Stimulated activated CD4-positive, alpha-beta T cell treated with anti-CD3 and anti-CD28 coated beads, Interleukin-4, amount 100 ng/mL, for 1 hour (primary cell): ENCODE measurements around the gene TMEM44.
"Not testable (repeated sequence)": the region's sequence is repeated elsewhere in the genome, so short reads cannot be mapped to it uniquely, and the experiment has no call there.

Source experiments
- DNase-seq: peaks from one replicate; pipeline ENCODE4 v3.0.0-alpha.2; 2020

Gene TMEM44

DNA sequence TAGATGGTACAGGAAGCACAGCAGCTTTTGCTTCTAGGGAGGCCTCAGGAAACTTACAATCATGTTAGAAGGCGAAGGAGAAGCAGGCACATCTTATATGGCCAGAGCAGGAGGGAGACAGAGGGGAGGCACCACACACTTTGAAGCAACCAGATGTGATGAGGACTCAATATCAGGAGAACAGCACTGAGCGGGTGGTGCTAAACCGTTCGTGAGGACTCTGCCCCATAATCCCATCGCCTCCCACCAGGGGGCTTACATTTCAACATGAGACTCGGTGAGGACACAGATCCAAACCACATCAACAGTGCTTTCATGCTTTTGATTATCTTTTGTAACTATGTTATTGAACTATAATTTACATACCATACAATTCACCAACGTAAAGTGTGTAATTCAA lies 7.6 kb upstream of the TMEM44 start:
- peak; percentile 38 for DNase-seq

DNA sequence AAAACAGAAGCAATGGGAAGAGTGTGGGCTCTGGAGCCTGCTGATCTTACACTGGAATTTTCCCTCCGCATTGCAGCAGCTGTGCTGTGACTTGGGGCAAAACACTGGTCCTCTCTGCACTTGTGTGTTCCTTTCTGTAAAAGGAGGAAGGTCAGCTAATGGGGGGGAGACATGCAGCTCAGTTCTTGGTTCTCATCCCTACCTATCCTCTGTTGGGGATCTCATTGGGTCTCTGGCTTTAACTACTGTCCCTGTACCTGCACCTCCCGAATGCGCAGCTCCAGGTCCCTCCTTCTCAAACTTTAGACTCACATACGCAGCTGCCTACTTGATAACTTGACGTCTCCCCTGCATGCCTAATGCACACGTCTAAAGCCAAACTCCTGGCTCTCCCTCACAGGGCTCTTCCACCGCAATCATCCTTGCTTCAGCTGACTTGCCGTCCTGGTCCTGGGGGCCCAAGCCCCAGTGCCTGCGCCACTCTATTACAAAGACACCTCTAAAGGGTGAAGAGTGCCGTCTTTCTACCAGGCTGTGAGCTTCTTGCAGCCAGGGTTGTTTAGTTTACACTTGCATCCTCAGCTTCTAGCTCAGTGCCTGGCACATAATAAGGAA lies 5.9 kb upstream of the TMEM44 start:
- DNase-seq, result no peak

DNA sequence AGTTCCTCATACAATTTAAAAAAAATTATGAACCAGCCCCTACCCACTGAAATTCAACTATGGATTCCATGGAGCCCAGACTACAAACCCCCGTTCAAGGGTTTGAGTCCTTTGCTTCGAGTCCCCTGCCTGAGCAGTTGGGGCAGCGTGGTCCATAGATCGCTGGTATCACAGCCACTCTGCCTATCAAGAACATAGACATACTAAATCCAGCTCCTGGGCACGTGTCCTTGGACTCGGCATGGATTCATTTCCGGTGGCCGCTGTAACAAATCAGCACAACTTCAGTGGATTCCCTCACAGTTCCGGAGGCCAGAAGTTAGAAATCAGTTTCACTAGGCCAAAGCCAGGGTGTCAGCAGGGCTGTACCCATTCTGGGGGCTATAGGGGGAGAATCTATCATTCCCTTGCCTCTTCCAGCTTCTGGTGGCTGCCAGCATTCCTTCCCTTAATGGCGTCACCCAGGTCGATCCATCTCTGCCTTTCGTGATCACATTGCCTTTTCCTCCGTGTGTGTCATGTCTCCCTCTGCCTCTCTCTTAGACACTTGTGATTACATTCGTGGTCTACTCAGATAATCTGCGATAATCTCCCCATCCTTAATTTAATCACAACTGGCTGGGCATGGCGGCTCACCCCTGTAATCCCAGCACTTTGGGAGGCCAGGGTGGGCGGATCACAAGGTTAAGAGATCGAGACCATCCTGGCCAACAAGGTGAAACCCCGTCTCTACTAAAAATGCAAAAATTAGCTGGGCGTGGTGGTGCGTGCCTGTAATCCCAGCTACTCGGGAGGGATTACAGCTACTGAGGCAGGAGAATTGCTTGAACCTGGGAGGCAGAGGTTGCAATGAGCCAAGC lies 4.6 kb upstream of the TMEM44 start:
- no peak for DNase-seq

DNA sequence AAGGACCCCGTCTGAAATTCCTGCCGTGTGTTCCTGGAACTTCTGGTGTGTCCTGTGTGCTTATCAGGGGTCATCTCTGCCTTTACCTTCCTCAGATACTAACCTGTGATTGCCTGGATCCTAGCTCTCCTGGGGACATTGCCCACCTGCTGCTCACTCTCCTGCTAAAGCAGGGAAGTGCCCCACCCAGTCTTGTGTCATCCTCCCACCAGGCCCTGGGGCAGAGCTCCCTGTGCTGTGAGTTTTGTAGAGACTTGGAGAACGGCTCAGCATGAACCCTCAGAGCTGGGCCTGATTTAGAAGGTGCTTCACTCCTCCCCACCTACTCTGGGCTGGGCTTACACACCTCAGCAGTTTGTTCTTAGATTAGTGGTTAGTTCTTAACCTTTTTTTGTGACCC lies 3.8 kb upstream of the TMEM44 start:
- DNase-seq, result no peak

DNA sequence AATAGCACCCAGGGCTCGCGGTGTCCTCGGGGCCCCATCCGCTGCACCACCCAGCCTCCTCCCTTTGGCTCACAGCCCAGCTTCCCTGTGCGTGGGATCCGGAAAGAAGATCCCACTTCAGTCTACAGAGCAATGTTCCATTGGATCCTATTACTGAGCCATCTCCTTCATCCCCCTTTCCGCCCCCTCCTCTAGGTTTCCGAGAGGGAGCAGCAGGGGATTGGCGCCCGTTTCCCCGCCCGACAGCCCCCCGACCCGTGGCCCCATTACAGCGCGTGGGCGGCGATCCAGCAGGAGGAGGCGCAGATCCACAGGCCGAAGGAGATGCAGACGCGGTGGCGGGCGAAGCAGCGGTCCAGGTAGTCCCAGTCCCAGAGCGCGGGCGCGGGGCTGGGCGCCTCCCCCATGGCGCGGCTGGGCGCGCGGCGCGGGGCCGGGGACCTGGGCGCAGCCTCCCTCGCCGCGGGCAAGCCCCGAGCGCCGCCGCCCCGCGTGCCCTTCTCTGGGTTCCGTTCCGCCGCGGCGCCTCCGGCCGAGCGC lies 340 bp downstream of the TMEM44 start:
- DNase-seq, result no peak

DNA sequence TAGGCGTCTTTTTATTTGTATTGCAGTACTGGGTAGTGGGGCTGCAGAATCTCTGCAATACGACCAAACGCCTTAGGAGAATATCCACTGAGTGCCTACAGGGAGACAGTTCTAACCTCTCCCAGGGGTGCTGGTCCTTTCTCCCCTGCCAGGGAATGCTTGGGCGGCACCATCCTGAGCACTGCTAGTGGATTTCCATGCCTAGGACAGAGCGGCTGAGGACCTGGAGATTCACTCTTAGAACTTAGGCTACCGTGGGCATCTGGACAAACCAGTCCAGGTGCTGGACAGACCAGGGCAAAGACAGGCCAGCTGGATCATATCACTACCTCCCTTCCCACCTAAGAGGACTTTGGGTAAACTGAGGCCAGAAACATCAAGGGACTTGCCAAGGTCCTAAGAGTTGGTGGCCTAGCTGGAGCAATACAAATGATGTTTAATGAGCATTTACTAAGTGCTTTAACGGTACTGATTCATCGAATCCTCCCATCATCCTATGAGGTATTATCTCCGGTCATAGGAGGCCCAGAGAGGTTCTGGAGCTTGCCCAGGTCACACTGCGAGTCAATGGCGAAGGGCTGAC lies 902 bp downstream of the TMEM44 start:
- no peak for DNase-seq

DNA sequence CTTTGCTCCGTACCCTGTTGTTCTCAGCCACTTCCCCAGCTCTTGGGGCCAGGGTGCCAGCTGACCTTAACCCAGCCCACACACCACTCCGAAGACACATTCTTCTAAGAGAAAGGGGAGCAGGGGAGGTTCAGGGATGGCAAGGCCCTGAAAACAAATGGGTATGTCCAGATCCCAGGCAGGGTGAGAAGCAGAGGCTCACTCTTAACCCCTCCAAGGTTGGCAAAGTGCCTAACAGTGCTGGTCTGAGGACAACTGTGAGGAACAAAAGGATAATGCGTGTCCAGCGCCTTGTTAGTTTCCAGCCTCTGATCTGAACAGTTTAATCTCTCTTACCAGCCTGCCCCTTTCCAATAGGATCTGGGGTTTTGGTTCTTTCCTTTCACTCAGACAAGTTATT lies 1.5 kb downstream of the TMEM44 start:
- DNase-seq, result no peak

DNA sequence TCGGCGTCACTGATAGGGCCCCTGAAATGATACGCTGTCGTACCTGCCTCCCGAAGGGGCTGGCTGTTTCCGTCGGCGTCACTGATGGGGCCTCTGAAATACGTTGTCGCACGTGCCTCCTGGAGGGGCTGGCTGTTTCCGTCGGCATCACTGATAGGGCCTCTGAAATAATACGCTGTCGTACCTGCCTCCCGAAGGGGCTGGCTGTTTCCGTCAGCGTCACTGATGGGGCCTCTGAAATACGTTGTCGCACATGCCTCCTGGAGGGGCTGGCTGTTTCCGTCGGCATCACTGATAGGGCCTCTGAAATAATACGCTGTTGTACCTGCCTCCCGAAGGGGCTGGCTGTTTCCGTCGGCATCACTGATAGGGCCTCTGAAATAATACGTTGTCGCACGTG lies 2.5 kb downstream of the TMEM44 start:
- DNase-seq, result not testable (repeated sequence)

DNA sequence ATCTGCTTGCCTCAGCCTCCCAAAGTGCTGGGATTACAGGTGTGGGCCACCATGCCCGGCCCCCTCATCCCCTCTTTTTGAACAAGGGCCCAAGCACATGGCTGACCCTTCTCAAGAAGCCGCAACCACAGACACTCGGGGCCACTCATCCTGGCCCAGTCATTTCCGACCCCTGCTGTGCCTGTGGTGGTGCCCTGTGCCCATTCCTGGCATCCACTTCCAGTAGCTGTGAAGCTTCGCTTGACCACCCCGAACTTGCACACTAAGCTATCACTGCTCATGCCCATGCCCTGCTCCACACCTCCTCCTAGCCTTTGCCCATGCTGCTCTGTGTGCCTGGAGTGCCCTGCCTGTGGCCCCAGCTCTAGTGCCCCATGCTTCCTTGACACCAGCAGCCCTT lies 8.3 kb downstream of the TMEM44 start:
- no peak for DNase-seq

DNA sequence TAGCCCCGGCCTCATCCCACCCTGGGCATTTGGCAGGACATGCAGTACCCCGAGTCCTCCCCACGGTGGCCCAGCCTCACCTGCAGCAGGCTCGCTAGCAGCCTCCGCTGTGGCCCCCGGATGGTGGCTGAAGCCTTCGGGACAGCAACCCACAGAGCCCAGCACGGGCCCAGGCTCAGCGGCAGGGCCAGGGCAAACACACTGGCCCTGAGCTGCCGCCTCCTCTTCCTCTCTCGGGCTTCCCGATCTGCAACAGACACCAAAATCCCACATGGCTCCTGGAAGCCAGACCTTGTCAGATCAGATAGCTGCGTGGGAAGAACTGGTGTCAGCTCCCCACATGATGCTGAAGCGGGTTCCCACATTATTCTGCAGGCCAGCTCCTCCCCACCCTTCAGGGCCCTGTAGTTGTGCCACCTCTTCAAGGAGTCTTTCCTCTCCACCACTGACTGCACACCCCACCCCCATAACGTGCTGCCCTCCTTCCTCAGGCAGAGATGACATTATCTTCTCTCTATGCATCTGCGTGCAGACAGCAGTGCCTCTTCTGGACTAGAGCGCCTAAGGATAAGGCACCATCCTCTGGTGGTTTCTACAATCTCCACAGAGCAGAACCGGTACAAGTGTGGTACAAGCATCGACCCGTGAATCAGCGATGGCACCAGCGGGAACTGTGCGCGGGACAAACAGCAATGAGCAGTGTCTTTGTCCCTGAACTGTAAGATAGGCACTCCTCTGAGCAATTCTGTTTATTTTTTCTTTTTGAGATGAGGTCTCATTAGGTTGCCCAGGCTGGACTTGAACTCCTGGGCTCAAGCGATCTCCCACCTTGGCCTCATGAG lies 9.5 kb downstream of the TMEM44 start:
- no peak for DNase-seq

DNA sequence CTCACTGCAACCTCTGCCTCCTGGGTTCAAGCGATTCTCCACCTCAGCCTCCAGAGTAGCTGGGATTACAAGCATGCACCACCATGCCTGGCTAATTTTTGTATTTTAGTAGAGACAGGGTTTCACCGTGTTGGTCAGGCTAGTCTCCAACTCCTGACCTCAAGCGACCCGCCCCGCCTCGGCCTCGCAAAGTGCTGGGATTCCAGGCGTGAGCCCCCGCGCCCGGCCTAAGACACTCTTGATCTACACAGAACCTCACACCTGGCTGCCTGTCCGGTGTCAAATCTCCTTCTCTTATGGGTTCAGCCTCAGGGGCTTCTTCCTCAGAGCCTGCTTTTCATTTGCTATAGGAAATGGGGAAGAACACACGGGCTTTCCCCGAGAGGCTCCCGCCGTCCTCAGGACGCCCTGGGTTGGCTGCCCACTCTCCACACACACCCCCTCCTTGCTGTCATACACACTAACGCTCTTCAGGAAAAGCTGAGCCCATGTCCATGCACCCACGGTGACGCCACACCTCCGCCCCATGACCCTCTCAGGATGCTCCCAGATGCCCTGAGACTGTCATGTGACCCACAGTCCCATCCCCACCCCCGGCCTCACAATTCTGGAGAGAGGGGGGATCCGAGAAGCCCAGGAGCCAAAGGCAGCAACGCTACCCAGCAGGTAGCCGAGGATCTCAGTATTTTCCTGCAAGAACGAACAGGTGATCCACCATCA lies 10.4 kb downstream of the TMEM44 start:
- DNase-seq, result no peak

DNA sequence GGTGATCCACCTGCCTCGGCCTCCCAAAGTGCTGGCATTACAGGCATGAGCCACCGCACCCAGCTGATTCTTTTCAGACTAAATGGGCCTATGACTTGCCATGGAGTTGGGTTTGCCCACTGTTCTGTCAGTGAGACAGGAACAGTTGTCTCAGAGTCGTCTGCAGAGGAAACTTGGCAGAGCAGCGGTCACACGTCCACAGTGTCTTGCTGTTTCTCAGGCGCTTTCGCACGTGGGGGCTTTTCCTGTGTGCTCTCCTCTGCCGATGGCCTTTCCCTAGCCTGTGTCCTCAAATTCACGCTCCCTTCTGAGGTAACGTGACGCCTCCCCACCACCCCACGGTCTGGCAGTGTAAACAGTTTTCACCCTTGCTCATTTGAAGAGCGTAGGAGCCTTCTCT lies 11.3 kb downstream of the TMEM44 start:
- no peak for DNase-seq

DNA sequence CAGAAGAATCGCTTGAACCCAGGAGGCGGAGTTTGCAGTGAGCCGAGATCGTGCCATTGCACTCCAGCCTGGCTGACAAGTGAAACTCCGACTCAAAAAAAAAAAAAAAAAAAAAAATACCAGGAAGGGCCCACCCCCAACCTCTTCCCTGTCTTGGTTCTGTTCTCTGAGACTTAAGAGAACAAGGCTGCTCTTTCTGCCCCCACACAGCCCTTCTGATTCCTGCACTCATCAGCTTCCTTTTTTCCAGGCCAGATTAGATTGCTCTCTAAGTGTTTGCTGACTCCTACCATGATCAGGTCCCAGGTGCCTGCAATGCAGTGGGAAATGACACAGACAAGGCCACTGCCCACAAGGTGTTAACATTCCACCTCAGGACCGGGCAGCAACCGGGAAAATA lies 13.0 kb downstream of the TMEM44 start:
- DNase-seq, result no peak

DNA sequence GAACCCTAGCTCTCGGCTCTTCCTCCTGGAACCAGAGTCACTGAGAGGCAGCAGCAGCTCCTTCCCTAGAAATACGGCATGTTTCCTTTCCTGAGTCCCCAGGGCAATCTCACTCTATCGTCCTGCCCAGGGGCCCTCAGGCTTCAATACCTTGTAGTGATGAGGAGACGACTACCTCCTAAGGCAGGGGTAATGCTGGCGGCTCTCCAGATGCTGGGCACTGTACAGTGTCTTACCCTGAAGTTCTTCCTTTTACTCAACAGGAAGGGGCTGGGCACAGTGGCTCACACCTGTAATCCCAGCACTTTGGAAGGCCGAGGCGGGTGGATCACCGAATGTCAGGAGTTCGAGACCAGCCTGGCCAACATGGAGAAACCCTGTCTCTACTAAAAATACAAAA lies 13.5 kb downstream of the TMEM44 start:
- DNase-seq, result no peak

DNA sequence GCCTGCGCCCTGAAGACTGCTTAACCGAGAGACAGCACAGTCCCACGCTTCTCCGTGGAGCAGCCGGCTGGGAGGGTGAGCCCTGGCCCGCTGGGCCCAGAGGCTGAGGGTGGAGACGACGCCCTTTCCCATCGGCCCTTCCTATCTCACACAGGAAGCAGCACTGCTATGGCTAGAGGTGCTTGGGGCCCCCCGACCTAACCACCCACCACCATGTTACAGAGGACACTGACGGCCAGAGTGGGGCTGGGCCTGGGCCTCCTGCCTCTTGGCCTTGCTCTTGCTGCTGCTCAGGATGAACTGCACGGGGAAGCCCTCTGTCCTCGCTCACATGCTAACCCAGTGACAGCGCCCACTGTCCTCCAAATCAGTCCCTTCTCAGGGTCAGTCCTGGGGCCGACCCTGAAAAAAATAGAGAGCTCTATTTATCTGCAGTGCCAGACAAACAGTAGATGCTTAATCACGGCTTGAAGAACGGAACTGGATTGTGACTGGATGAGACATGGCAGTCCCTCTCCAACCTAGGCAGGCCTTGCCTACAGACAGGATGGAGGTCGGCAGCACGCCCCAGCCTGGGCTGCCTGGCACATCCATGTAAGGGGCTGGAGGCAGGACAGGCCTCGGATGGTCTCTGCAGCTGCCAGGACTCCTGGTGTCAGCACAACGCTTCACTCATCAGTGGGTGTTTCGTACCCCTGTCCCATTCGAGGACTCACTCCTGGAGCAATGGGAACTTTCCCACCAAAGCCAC lies 14.2 kb downstream of the TMEM44 start:
- DNase-seq, result no peak

DNA sequence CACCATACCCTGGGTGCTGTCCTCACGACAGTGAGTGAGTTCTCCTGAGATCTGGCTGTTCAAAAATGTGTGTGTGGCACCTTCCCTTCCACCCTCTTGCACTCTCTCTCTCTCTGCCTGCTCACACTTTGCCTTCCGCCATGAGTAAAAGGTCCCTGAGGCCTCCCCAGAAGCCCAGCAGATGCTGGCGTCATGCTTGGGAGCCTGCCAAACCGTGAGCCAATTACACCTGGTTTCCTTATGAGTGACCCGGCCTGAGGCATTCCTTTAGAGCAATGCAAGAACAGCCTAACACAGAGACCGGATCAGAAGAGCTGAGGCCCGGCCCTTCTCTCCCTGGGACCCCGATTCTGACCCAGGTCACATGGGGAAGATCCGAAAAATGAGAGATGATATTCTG lies 15.4 kb downstream of the TMEM44 start:
- DNase-seq, result no peak

DNA sequence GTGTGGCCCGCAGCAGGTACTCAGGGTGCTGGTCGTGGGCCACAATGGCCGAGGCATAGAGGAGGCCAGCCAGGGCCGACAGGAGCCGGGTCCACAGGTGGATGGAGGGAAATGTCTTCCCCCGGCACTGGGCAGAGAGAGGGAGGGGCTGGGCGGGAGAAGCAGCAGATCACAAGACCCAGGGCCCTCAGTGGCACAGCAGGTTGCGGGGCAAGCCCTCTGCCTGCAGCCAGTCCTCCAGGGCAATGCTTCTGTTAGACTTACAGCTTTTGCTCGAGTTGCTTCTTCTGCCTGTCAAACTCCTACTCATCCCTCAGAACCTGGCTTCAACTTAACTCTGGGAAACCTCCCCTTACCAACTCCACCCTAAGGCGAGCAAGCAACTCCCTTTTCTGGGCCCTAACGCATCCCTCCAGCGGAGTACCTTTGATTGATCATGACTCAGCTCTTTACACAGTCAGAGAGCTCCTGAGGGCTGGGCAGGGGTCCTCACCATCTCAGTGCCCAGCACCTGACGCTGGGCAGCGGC lies 16.0 kb downstream of the TMEM44 start:
- no peak for DNase-seq

DNA sequence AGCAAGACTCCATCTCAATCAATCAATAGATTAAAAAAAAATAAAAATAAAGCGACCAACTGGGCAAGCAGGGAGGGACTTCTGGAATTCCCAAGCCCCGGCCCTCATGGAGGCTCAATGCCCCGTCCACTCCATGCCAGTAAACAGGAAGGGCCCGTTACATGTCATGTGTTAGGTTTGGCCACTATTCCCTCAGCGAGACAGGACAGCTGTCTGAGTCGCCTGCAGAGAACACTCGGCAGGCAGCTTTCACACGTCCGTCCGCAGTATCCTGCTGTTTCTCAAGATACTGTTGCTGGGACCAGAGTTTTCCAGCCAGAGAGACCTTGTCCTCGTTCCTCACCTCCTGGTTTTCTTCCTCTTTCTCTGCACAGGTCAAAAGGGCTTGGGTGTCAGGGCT lies 18.0 kb downstream of the TMEM44 start:
- no peak for DNase-seq

DNA sequence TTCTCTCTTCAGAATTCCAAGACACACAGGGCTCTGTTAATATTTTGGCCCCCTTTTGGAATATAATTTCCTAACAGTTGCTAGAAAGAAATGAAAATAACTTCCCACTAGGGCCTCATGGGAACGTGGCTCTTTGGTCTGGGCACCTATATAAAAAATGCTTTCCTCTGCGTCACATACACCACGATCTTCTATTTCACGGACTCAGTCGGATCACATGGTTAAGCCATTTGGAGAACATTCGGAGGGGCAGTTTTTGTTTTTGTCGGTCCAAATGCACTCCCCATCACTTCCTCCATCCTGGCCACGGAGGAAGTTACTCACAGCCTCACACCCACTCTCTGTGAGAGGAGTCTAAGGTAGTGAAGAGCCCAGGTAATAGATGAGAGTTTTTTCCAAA lies 21.0 kb downstream of the TMEM44 start:
- DNase-seq, result no peak

DNA sequence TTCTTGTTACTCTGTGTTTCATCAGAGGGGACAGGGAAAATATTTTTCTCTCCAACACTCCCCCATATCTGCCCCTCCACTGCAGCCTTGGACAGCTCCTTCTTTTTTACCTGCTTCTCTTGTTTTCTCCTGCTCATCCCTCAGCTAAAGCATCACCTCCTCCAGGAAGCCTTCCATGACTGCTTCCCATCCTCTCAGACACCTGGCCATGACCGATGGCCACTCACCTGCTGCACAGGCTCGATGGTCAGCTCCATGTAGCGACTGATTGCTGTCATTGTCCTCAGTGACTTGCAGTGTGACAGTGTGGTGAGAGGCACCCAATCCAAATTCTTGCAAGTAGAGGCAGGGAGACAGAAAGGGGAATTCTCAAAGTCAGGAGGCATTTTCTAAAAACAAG lies 22.5 kb downstream of the TMEM44 start:
- DNase-seq, result no peak

DNA sequence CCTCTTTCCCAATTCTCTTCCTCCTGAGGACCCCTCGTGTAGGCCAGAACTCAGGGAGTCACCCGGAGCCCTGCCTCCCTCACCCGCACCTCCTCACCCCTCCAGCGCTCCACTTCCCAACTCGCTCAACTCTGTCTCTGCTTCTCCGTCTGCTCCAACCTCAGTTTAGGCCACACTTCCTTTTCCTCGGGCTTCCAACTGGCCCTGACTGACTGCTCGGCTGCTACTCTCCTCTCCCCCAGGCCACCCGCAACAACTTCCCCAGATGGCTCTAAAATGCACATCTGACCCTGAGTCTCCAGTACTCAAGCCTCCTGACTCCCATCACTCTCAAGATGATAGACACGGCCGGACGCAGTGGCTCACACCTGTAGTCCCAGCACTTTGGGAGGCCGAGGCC lies 23.6 kb downstream of the TMEM44 start:
- DNase-seq, result no peak
